Tibial nerve (tissue), 4 donors: ENCODE results near the gene ENPP6. TPM values are rescaled to one million over a fixed set of nuclear protein-coding genes. Genes with fewer than 3 reads are reported as not detected.

Experiments
- DNase-seq, 2 donors: peaks; one replicate each; pipeline ENCODE4 v3.0.0-alpha.2; 2019; ENCODE audit warnings: low spot score in 2 of 2
- H3K27ac ChIP-seq, 4 donors: fragments of 200-600 bp; sonication (generic) in 3 of 4; one replicate each; pipeline ENCODE4 v1.5.1; 2017 to 2019; ENCODE audit warnings: mild to moderate bottlenecking in 1 of 4
- H3K27me3 ChIP-seq, 2 donors: fragments of 200-600 bp; sonication (generic) in 1 of 2; one replicate each; pipeline versions ENCODE4 v1.5.1 to v1.6.0; 2017 to 2019
- H3K36me3 ChIP-seq, 3 donors: fragments of 200-600 bp; sonication (generic); one replicate each; pipeline ENCODE4 v1.5.1; 2018 to 2019
- H3K4me1 ChIP-seq, 4 donors: fragments of 200-600 bp; sonication (generic) in 3 of 4; one replicate each; pipeline ENCODE4 v1.5.1; 2017 to 2019
- H3K4me3 ChIP-seq, 4 donors: fragments of 200-600 bp; sonication (generic) in 3 of 4; one replicate each; pipeline ENCODE4 v1.5.1; 2017 to 2019; ENCODE audit warnings: mild to moderate bottlenecking in 1 of 4, moderate library complexity in 1 of 4
- H3K9me3 ChIP-seq, 4 donors: fragments of 200-600 bp; sonication (generic) in 3 of 4; one replicate each; pipeline ENCODE4 v1.5.1; 2017 to 2019
- CTCF ChIP-seq, 5 experiments: fragments of 200-600 bp in 3 of 5; fragments of 450-650 bp in 2 of 5; sonication (generic) in 3 of 5; IDR thresholded peaks; one replicate each; pipeline ENCODE4 v1.5.1; 2016 to 2019; ENCODE audit warnings: antibody characterized with exemption in 5 of 5, mild to moderate bottlenecking in 3 of 5, moderate library complexity in 2 of 5
- EP300 ChIP-seq, 2 donors: sonication (generic); formaldehyde crosslinking; IDR thresholded peaks; one replicate each; pipeline ENCODE4 v1.6.1; 2017; ENCODE audit warnings: antibody characterized with exemption in 2 of 2, mild to moderate bottlenecking in 1 of 2
- POLR2A ChIP-seq, 2 donors: fragments of 450-650 bp; IDR thresholded peaks; one replicate each; pipeline ENCODE4 v1.6.1; 2017; ENCODE audit warnings: antibody characterized with exemption in 2 of 2, mild to moderate bottlenecking in 2 of 2, moderate library complexity in 2 of 2
- WGBS, 2 donors: methylation state at CpG; one replicate each; pipeline ENCODE4 v1.1.5; 2018; 5-methylcytosine and 5-hydroxymethylcytosine counted together
- total RNA-seq, 4 donors: library from RNA; depleted of rRNA; stranded (reverse); fragments of >200 nt; gene quantifications; one replicate each; pipeline ENCODE4 v1.1.0, GENCODE V29; 2016

Gene ENPP6
- total RNA-seq, 4 donors from 2014 or later, result 12.6 to 42.6 (median 30.3) TPM

- Histone ChIP-seq H3K27me3 (no peaks in the 10 kb centered on the region), H3K4me3 (no peak overlapping the region), H3K9me3 (peaks cover 0 to 8% (median 0%) of the 10 kb centered on the region in 4 donors), H3K27ac (no peak overlapping the region), H3K4me1 (no peaks in the 10 kb centered on the region), H3K36me3 (no peaks in the 10 kb centered on the region)
- TF ChIP-seq CTCF (IDR thresholded peaks at IDR 0.05) (no peak), EP300 (IDR thresholded peaks at IDR 0.05) (no peak), POLR2A (IDR thresholded peaks at IDR 0.05) (no peak)
- 81 to 86% methylated on average over 16 of the region's 16 CpGs for WGBS, 2 donors
- DNase-seq, result no peak
These were observed 42.8 kb downstream of the ENPP6 start for GRCh38 chr4:184174571-184175488.

- WGBS, 2 donors, result 44 to 67% methylated on average over 1 of the region's 1 CpG
- no peak for DNase-seq
These were observed 46.7 kb downstream of the ENPP6 start for GRCh38 chr4:184171011-184171410.

GRCh38 chr4:184169225-184169867, 48.3 kb downstream of the ENPP6 start:
- Histone ChIP-seq H3K27me3 (no peaks in the 10 kb centered on the region), H3K36me3 (no peaks in the 10 kb centered on the region), H3K27ac (peak overlapping the region in 1 of 4 donors; percentile 80), H3K9me3 (no peaks in the 10 kb centered on the region), H3K4me3 (no peak overlapping the region), H3K4me1 (peaks cover 0 to 16% (median 0%) of the 10 kb centered on the region in 4 donors)
- TF ChIP-seq POLR2A (IDR thresholded peaks at IDR 0.05) (no peak), CTCF (IDR thresholded peaks at IDR 0.05) (no peak)
- 82 to 83% methylated on average over 17 of the region's 17 CpGs for WGBS, 2 donors
- no peak for DNase-seq

More at GRCh38 chr4:184171011-184171410, 46.7 kb downstream of the ENPP6 start:
- Histone ChIP-seq H3K4me3 (no peak overlapping the region), H3K27me3 (no peaks in the 10 kb centered on the region), H3K27ac (no peak overlapping the region), H3K36me3 (no peaks in the 10 kb centered on the region), H3K4me1 (peaks cover 0 to 16% (median 0%) of the 10 kb centered on the region in 4 donors), H3K9me3 (no peaks in the 10 kb centered on the region)
- TF ChIP-seq EP300 (IDR thresholded peaks at IDR 0.05) (no peak), POLR2A (IDR thresholded peaks at IDR 0.05) (no peak), CTCF (IDR thresholded peaks at IDR 0.05) (no peak)

GRCh38 chr4:184168406-184169019, 49.2 kb downstream of the ENPP6 start:
- Histone ChIP-seq H3K36me3 (no peaks in the 10 kb centered on the region), H3K4me3 (peak overlapping the region in 1 of 4 donors; percentile 6), H3K9me3 (no peaks in the 10 kb centered on the region), H3K4me1 (peaks cover 0 to 16% (median 0%) of the 10 kb centered on the region in 4 donors), H3K27me3 (no peaks in the 10 kb centered on the region), H3K27ac (peak overlapping the region in 3 of 4 donors; percentile 4 to 80 (median 65))
- no peak for TF ChIP-seq EP300 (IDR thresholded peaks at IDR 0.05)
- peak; percentile 83 to 97 (median 96) for TF ChIP-seq CTCF (IDR thresholded peaks at IDR 0.05)
- 17 to 24% methylated on average over 23 to 31 of the region's 33 CpGs for WGBS, 2 donors
- DNase-seq, result peak; percentile 59 to 64
